Endothelial cell of umbilical vein (primary cell): ENCODE results near the gene CFP.

ENCODE experiments used
- CTCF ChIP-seq, 2 donors: IDR thresholded peaks; 1 replicate in 1 of 2; 2 replicates in 1 of 2; pipeline ENCODE4 v1.5.1; 2011; ENCODE audit warnings: low read length in 2 of 2, mild to moderate bottlenecking in 2 of 2, moderate library complexity in 2 of 2, control low read depth in 1 of 2, inconsistent platforms in 1 of 2, low read depth in 1 of 2; ENCODE audit not compliant: insufficient read depth in 1 of 2; ENCODE audit errors: extremely low read depth in 1 of 2
- EZH2 ChIP-seq: IDR thresholded peaks from 2 replicates; pipeline ENCODE4 v1.6.1; 2012; ENCODE audit warnings: borderline replicate concordance, low read depth, mild to moderate bottlenecking, moderate library complexity, low read length, inconsistent platforms; ENCODE audit not compliant: severe bottlenecking
- FOS ChIP-seq: IDR thresholded peaks from 2 replicates; pipeline ENCODE4 v1.6.1; 2011; ENCODE audit warnings: mild to moderate bottlenecking, low read length, moderate library complexity, borderline replicate concordance; ENCODE audit not compliant: insufficient read depth
- GATA2 ChIP-seq: IDR thresholded peaks from 2 replicates; pipeline ENCODE4 v1.7.0; 2011; ENCODE audit warnings: low read depth, mild to moderate bottlenecking, moderate library complexity, mixed read lengths, low read length; ENCODE audit not compliant: insufficient read length, insufficient read depth
- JUN ChIP-seq: IDR thresholded peaks from 2 replicates; pipeline ENCODE4 v1.6.1; 2011; ENCODE audit warnings: borderline replicate concordance, low read depth; ENCODE audit not compliant: insufficient read length, insufficient read depth
- MAX ChIP-seq: IDR thresholded peaks from 2 replicates; pipeline ENCODE4 v1.6.1; 2011; ENCODE audit not compliant: insufficient read depth, insufficient read length
- MYC ChIP-seq: IDR thresholded peaks from one replicate; pipeline ENCODE4 v1.6.1; 2011; ENCODE audit warnings: mild to moderate bottlenecking, low read depth, low read length
- POLR2A ChIP-seq: IDR thresholded peaks from 2 replicates; pipeline ENCODE4 v1.6.1; 2012; ENCODE audit warnings: low read depth, mild to moderate bottlenecking, control low read depth, low read length
- POLR2AphosphoS5 ChIP-seq: IDR thresholded peaks from 2 replicates; pipeline ENCODE4 v1.6.1; 2012; ENCODE audit warnings: low read depth, mild to moderate bottlenecking, control low read depth, low read length, moderate library complexity; ENCODE audit not compliant: insufficient read depth

GRCh38 chrX:47583240-47583861, 46.4 kb downstream of the CFP start:
- TF ChIP-seq CTCF (IDR thresholded peaks at IDR 0.05; ENCODE audit: extremely low read depth in 1 of 2, insufficient read depth in 1 of 2, low read depth in 1 of 2, low read length in 2 of 2) = no peak
- no peak for TF ChIP-seq POLR2AphosphoS5
- TF ChIP-seq MAX = no peak
- TF ChIP-seq POLR2A = no peak
- no peak for TF ChIP-seq EZH2
- no peak for TF ChIP-seq GATA2
- TF ChIP-seq JUN = no peak
- TF ChIP-seq MYC = no peak
- no peak for TF ChIP-seq FOS
